ENCODE results near the gene VKORC1. TPM values are rescaled to one million over a fixed set of nuclear protein-coding genes. Genes with fewer than 3 reads are reported as not detected.
"Not testable (repeated sequence)": the region's sequence is repeated elsewhere in the genome, so short reads cannot be mapped to it uniquely, and the experiment has no call there.

The VKORC1 gene
- total RNA-seq, 1 experiment from 2014 or later: 83.8 TPM

- ATAC-seq (no peak), DNase-seq (ENCODE audit: low read depth, low spot score) (no peak)
- BruUV-seq (replicated peaks): no TSS peak
- Histone ChIP-seq H2AFZ (ENCODE audit: low read depth, low read length, poor library complexity, severe bottlenecking) (no peak overlapping the region), H3K4me2 (ENCODE audit: low read length) (peak overlapping the region; percentile 79), H3K9me2 (ENCODE audit: insufficient read depth) (no peaks in the 10 kb centered on the region), H3K9ac (ENCODE audit: low read length) (peak overlapping the region; percentile 69), H3K4me1 (ENCODE audit: control insufficient read depth in 1 of 2, insufficient read depth in 2 of 2, low read length in 2 of 2) (peaks cover 36 to 53% of the 10 kb centered on the region in 2 experiments), H3K9me3 (ENCODE audit: control insufficient read depth in 1 of 2, insufficient read depth in 1 of 2, low read depth in 1 of 2, low read length in 2 of 2) (no peaks in the 10 kb centered on the region), H3K27me3 (ENCODE audit: insufficient read depth, low read length) (no peaks in the 10 kb centered on the region), H3K4me3 (replicated peaks in 1 of 2; ENCODE audit: low read depth in 1 of 2, low read length in 2 of 2) (peak overlapping the region; percentile 30 to 48), H3K36me3 (ENCODE audit: control insufficient read depth in 1 of 2, insufficient read depth in 2 of 2, low read length in 2 of 2) (no peaks in the 10 kb centered on the region), H3K79me2 (ENCODE audit: insufficient read depth, low read length) (no peaks in the 10 kb centered on the region), H4K20me1 (ENCODE audit: insufficient read depth) (no peaks in the 10 kb centered on the region), H3K27ac (ENCODE audit: low read depth, low read length) (peak overlapping the region; percentile 70)
- no peak for TF ChIP-seq TCF7L2 (IDR thresholded peaks at IDR 0.05; ENCODE audit: borderline replicate concordance, extremely low read depth, insufficient read depth, insufficient read length)
- no peak for TF ChIP-seq YY1 (IDR thresholded peaks at IDR 0.05; ENCODE audit: extremely low read depth, insufficient replicate concordance, low read depth, low read length)
- no peak for TF ChIP-seq CBX3 (IDR thresholded peaks at IDR 0.05; ENCODE audit: low read depth)
- TF ChIP-seq SIN3A (IDR thresholded peaks at IDR 0.05; ENCODE audit: low read depth): no peak
- TF ChIP-seq MAX (IDR thresholded peaks at IDR 0.05): no peak
- no peak for TF ChIP-seq CEBPB (IDR thresholded peaks at IDR 0.05; ENCODE audit: low read depth)
- TF ChIP-seq ZBTB33 (IDR thresholded peaks at IDR 0.05; ENCODE audit: extremely low read depth, insufficient replicate concordance, low read length): no peak
- no peak for TF ChIP-seq RAD21 (IDR thresholded peaks at IDR 0.05; ENCODE audit: low read depth)
- TF ChIP-seq POLR2A (IDR thresholded peaks at IDR 0.05; ENCODE audit: borderline replicate concordance, extremely low read depth, insufficient read depth, insufficient read length): no peak
- no peak for TF ChIP-seq EGR1 (IDR thresholded peaks at IDR 0.05; ENCODE audit: low read depth)
- TF ChIP-seq EZH2 (IDR thresholded peaks at IDR 0.05): no peak
- no peak for TF ChIP-seq CTCF (IDR thresholded peaks at IDR 0.05 in 2 of 3, conservative IDR thresholded peaks at IDR 0.05 in 1 of 3; ENCODE audit: borderline replicate concordance in 1 of 3, insufficient read depth in 1 of 3, low read depth in 2 of 3, low read length in 2 of 3)
- no peak for TF ChIP-seq ZFX (IDR thresholded peaks at IDR 0.05)
- TF ChIP-seq JUND (IDR thresholded peaks at IDR 0.05): no peak
- ChIA-PET CTCF (interaction anchor here (0.6 to 2.2 kb wide), 29 partner anchors 10 to 319 kb away, joined by 3 to 30 read pairs (median 5); partner anchors contain the start of genes ARMC5, HSD3B7, KAT8 and ZNF646), POLR2A (interaction anchor here (0.6 to 9.9 kb wide), 11 partner anchors 11 to 1021 kb away, joined by 3 to 84 read pairs (median 4); partner anchors contain the start of genes FUS, HSD3B7 and KAT8), RAD21 (ENCODE audit: low non-redundant PET in 1 of 2, low total read pairs in 2 of 2, uncharacterized antibody in 2 of 2, unreplicated experiment in 2 of 2) (interaction anchor here (0.6 to 1.8 kb wide), 10 partner anchors 24 to 241 kb away, joined by 3 to 10 read pairs (median 4); partner anchors contain the start of genes HSD3B7 (in 2 of the 2), KAT8 (in 2 of the 2), ZNF646 (in 1 of the 2) and ZNF668 (in 1 of the 2))
- intact Hi-C loops (cut with micrococcal nuclease): loop anchor here (1.0 kb wide), 2 partner anchors 24 to 47 kb away; partner anchors contain the start of genes KAT8 and VKORC1
These were observed 47.0 kb upstream of the VKORC1 start for GRCh38 chr16:31141489-31142108.

GRCh38 chr16:31141071-31141469 is 46.5 kb upstream of the VKORC1 start:
- DNase-seq (ENCODE audit: low read depth, low spot score); H4K20me1 ChIP-seq (ENCODE audit: insufficient read depth); ATAC-seq; H3K9me2 ChIP-seq (ENCODE audit: insufficient read depth); BruUV-seq (replicated peaks); H3K27me3 ChIP-seq (ENCODE audit: insufficient read depth, low read length); H3K36me3 ChIP-seq (ENCODE audit: control insufficient read depth in 1 of 2, insufficient read depth in 2 of 2, low read length in 2 of 2); H3K79me2 ChIP-seq (ENCODE audit: insufficient read depth, low read length); intact Hi-C loops (cut with micrococcal nuclease); H2AFZ ChIP-seq (ENCODE audit: low read depth, low read length, poor library complexity, severe bottlenecking); CTCF ChIA-PET; H3K9me3 ChIP-seq (ENCODE audit: control insufficient read depth in 1 of 2, insufficient read depth in 1 of 2, low read depth in 1 of 2, low read length in 2 of 2): not testable (repeated sequence)
- ChIA-PET RAD21 (ENCODE audit: low non-redundant PET in 1 of 2, low total read pairs in 2 of 2, uncharacterized antibody in 2 of 2, unreplicated experiment in 2 of 2) (interaction anchor here (1.1 to 1.8 kb wide), 3 partner anchors 23 to 156 kb away, joined by 3 to 5 read pairs (median 5); partner anchors contain the start of genes HSD3B7 (in 1 of the 2) and KAT8 (in 1 of the 2)), POLR2A (interaction anchor here (1.5 to 9.9 kb wide), 2 partner anchors 21 to 24 kb away, joined by 4 to 84 read pairs; partner anchors contain the start of gene KAT8)
- peaks cover 37 to 57% of the 10 kb centered on the region in 2 experiments for H3K4me1 ChIP-seq (ENCODE audit: control insufficient read depth in 1 of 2, insufficient read depth in 2 of 2, low read length in 2 of 2)
- H3K27ac ChIP-seq (ENCODE audit: low read depth, low read length): peak overlapping the region; percentile 70
- peak overlapping the region in 1 of 2 experiments; percentile 48; a peak in 1 of 4 replicates for H3K4me3 ChIP-seq (replicated peaks in 1 of 2; ENCODE audit: low read depth in 1 of 2, low read length in 2 of 2)
- H3K4me2 ChIP-seq (ENCODE audit: low read length): peak overlapping the region; percentile 79
- peak overlapping the region; percentile 69 for H3K9ac ChIP-seq (ENCODE audit: low read length)

All from HCT116 (cell line).